CD4-positive, CD25-positive, alpha-beta regulatory T cell (primary cell): Measurements from ENCODE around the gene CRTC1. TPM values are rescaled to one million over a fixed set of nuclear protein-coding genes. Genes with fewer than 3 reads are reported as not detected.

Experiments
- ATAC-seq, 2 donors: fragments of 150-1000 bp; cut with Tn5 transposase; one replicate each; pipeline ENCODE4 v1.10.0; 2021; ENCODE audit warnings: low read depth in 2 of 2, moderate number of reproducible peaks in 2 of 2, moderate library complexity in 1 of 2
- DNase-seq, 3 donors: peaks; one replicate each; pipeline versions ENCODE4 v3.0.0 to v3.0.0-alpha.2; 2012 to 2022; ENCODE audit warnings: mixed read lengths in 1 of 3
- H3K27ac ChIP-seq: one replicate; pipeline ENCODE4 v1.7.0; 2013; ENCODE audit warnings: mild to moderate bottlenecking, low read length; ENCODE audit not compliant: insufficient read depth, poor library complexity, severe bottlenecking
- H3K27me3 ChIP-seq: one replicate; pipeline ENCODE4 v1.7.0; 2013; ENCODE audit warnings: low read length; ENCODE audit not compliant: control insufficient read depth, insufficient read depth
- H3K36me3 ChIP-seq: one replicate; pipeline ENCODE4 v1.7.0; 2013; ENCODE audit warnings: mild to moderate bottlenecking, low read length, moderate library complexity; ENCODE audit not compliant: control insufficient read depth, insufficient read depth
- H3K4me1 ChIP-seq: 2 replicates; pipeline ENCODE4 v1.7.0; 2013; ENCODE audit warnings: mild to moderate bottlenecking, low read length; ENCODE audit not compliant: insufficient read depth, control insufficient read depth, poor library complexity, severe bottlenecking
- H3K4me3 ChIP-seq: one replicate; pipeline ENCODE4 v1.7.0; 2013; ENCODE audit warnings: low read depth, mild to moderate bottlenecking, low read length, moderate library complexity
- H3K9me3 ChIP-seq, 2 experiments: 1 replicate in 1 of 2; 2 replicates in 1 of 2; pipeline ENCODE4 v1.7.0; 2013; ENCODE audit warnings: low read length in 2 of 2, mild to moderate bottlenecking in 1 of 2, moderate library complexity in 1 of 2; ENCODE audit not compliant: control insufficient read depth in 2 of 2
- H3K27ac Mint-ChIP-seq, 3 donors: one replicate each; pipeline ENCODE4 v1.8.0; 2020 to 2022; ENCODE audit warnings: mild to moderate bottlenecking in 3 of 3, mixed read lengths in 3 of 3, moderate library complexity in 2 of 3
- H3K27me3 Mint-ChIP-seq: one replicate; pipeline ENCODE4 v1.8.0; 2022; ENCODE audit warnings: mild to moderate bottlenecking, mixed read lengths
- H3K36me3 Mint-ChIP-seq: one replicate; pipeline ENCODE4 v1.8.0; 2020; ENCODE audit warnings: mixed read lengths
- H3K4me1 Mint-ChIP-seq, 4 donors: one replicate each; pipeline ENCODE4 v1.8.0; 2020 to 2022; ENCODE audit warnings: mixed read lengths in 4 of 4, mild to moderate bottlenecking in 1 of 4
- H3K4me3 Mint-ChIP-seq, 4 donors: one replicate each; pipeline ENCODE4 v1.8.0; 2020 to 2022; ENCODE audit warnings: mild to moderate bottlenecking in 4 of 4, mixed read lengths in 4 of 4, moderate library complexity in 3 of 4
- H3K9me3 Mint-ChIP-seq, 7 donors: one replicate each; pipeline ENCODE4 v1.8.0; 2020 to 2022; ENCODE audit warnings: mixed read lengths in 7 of 7, mild to moderate bottlenecking in 3 of 7, moderate library complexity in 2 of 7
- polyA plus RNA-seq, 4 donors: library from polyadenylated mRNA; unstranded; fragments of 300-500 nt; fragmentation: Illumina TruSeq; gene quantifications; one replicate each; pipeline ENCODE4 v1.2.3, GENCODE V29; 2021
- total RNA-seq: library from RNA; stranded (reverse); gene quantifications from one replicate; pipeline ENCODE4 v1.2.3, GENCODE V29; 2022

The CRTC1 gene
- total and polyA plus RNA-seq, 5 donors from 2014 or later, result 0.47 to 20.2 (median 1.1) TPM

DNA sequence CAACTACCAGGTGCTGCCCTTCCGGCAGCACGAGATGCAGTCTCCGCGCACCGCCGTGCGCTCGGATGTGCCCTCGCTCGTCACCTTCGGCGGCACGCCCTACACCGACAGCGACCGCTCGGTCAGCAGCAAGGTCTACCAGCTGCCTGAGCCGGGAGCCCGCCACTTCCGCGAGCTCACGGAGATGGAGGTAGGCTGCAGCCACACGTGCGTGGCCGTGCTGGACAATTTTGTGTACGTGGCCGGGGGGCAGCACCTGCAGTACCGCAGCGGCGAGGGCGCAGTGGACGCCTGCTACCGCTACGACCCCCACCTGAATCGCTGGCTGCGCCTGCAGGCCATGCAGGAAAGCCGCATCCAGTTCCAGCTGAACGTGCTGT lies 15.2 kb upstream of the CRTC1 start:
- no peaks in the 10 kb centered on the region for H3K9me3 Mint-ChIP-seq
- H3K27ac Mint-ChIP-seq, result no peak overlapping the region
- H3K4me1 ChIP-seq, result peaks cover 5% of the 10 kb centered on the region
- H3K4me3 Mint-ChIP-seq, result no peak overlapping the region
- H3K4me1 Mint-ChIP-seq, result peaks cover 0 to 12% (median 6%) of the 10 kb centered on the region in 4 donors
- DNase-seq (no peak), ATAC-seq (no peak)
- no peak overlapping the region for H3K4me3 ChIP-seq
- H3K27me3 ChIP-seq, result no peaks in the 10 kb centered on the region
- no peaks in the 10 kb centered on the region for H3K27me3 Mint-ChIP-seq
- peaks cover 20% of the 10 kb centered on the region for H3K36me3 ChIP-seq
- no peak overlapping the region for H3K27ac ChIP-seq
- no peaks in the 10 kb centered on the region for H3K9me3 ChIP-seq
- peaks cover 15% of the 10 kb centered on the region for H3K36me3 Mint-ChIP-seq

DNA sequence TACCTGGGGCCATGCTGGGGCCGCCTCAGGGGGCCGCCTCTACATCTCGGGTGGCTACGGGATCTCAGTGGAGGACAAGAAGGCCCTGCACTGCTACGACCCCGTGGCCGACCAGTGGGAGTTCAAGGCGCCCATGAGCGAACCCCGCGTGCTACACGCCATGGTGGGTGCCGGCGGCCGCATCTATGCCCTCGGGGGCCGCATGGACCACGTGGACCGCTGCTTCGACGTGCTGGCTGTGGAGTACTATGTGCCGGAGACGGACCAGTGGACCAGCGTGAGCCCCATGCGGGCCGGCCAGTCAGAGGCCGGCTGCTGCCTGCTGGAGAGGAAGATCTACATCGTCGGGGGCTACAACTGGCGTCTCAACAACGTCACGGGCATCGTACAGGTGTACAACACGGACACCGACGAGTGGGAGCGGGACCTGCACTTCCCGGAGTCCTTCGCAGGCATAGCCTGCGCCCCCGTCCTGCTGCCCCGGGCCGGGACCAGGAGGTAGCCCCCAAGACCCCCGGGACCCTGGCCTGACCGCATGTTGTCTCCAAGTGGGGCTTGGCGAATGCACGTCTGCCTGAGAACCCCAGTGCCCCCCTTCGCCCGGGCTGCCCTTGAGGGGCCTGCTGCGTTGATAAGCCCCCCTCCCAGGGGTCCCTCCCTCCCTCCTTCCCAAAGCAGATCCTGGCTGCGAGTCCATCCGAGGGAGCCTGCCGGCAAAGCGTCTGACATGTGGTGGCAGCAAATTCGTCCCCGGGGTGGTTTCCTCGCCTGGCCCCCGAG lies 14.5 kb upstream of the CRTC1 start:
- H3K36me3 Mint-ChIP-seq, result peaks cover 15% of the 10 kb centered on the region
- peaks cover 20% of the 10 kb centered on the region for H3K36me3 ChIP-seq
- no peaks in the 10 kb centered on the region for H3K27me3 Mint-ChIP-seq
- peaks cover 4% of the 10 kb centered on the region for H3K4me1 ChIP-seq
- H3K4me1 Mint-ChIP-seq, result peaks cover 0 to 6% (median 5%) of the 10 kb centered on the region in 4 donors
- H3K27me3 ChIP-seq, result no peaks in the 10 kb centered on the region
- no peaks in the 10 kb centered on the region for H3K9me3 ChIP-seq
- H3K4me3 ChIP-seq, result no peak overlapping the region
- no peak overlapping the region for H3K27ac Mint-ChIP-seq
- H3K4me3 Mint-ChIP-seq, result no peak overlapping the region
- no peaks in the 10 kb centered on the region for H3K9me3 Mint-ChIP-seq
- H3K27ac ChIP-seq, result no peak overlapping the region
- no peak for ATAC-seq
- DNase-seq, result no peak

DNA sequence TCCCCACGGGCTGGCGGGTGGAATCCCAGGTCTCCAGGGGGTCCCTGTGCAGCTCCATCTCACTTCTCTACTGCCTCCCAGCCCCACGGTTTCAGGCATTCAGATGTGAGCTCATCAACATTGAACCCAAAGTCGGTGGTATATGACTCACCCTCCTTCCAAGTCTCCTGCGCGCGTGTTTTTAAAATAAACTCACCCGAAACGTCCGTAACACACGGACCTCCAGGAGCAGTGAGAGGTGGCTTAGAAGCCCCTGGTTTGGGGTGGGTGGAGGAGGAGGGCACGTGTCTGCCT lies 14.0 kb upstream of the CRTC1 start:
- Histone ChIP-seq H3K4me1 (no peaks in the 10 kb centered on the region), H3K9me3 (no peaks in the 10 kb centered on the region), H3K27ac (no peak overlapping the region), H3K36me3 (peaks cover 20% of the 10 kb centered on the region), H3K27me3 (no peaks in the 10 kb centered on the region), H3K4me3 (no peak overlapping the region)
- Mint-ChIP-seq H3K27ac (no peak overlapping the region), H3K9me3 (no peaks in the 10 kb centered on the region), H3K4me1 (peaks cover 0 to 4% (median 2%) of the 10 kb centered on the region in 4 donors), H3K4me3 (no peak overlapping the region), H3K27me3 (no peaks in the 10 kb centered on the region), H3K36me3 (peaks cover 15% of the 10 kb centered on the region)
- DNase-seq, result no peak
- no peak for ATAC-seq

GRCh38 chr19:18669883-18670282 lies 13.6 kb upstream of the CRTC1 start:
- no peaks in the 10 kb centered on the region for H3K9me3 ChIP-seq
- Mint-ChIP-seq H3K27ac (no peak overlapping the region), H3K9me3 (no peaks in the 10 kb centered on the region), H3K36me3 (peaks cover 15% of the 10 kb centered on the region), H3K4me3 (no peak overlapping the region), H3K4me1 (peaks cover 0 to 4% (median 2%) of the 10 kb centered on the region in 4 donors), H3K27me3 (no peaks in the 10 kb centered on the region)
- H3K36me3 ChIP-seq, result peaks cover 20% of the 10 kb centered on the region
- H3K27me3 ChIP-seq, result no peaks in the 10 kb centered on the region
- no peak overlapping the region for H3K4me3 ChIP-seq
- H3K4me1 ChIP-seq, result no peaks in the 10 kb centered on the region
- H3K27ac ChIP-seq, result no peak overlapping the region
- ATAC-seq (no peak), DNase-seq (no peak)

DNA sequence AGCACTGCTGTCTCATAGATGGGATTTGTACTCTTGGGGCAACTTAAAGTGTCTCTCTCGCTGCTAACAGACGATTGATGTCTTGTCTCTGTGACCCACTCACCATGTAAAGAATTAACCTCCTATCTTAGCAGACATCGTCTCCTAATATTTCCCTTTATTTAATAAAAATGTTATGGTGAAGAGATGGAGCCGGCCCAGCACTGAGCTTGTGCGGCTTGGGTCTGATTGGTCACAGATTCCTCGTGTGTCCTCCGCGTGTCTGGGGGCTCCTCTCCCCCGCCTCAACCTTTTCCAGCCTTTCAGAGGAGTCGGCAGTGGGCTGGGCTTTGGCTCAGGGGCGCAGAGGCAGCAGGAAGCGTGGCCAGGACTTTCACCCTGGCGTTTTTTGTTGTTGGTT lies 13.2 kb upstream of the CRTC1 start:
- Mint-ChIP-seq H3K9me3 (no peaks in the 10 kb centered on the region), H3K27me3 (no peaks in the 10 kb centered on the region), H3K4me3 (no peak overlapping the region), H3K27ac (peak overlapping the region in 1 of 3 donors; percentile 20), H3K4me1 (peaks cover 0 to 4% (median 2%) of the 10 kb centered on the region in 4 donors), H3K36me3 (peaks cover 15% of the 10 kb centered on the region)
- Histone ChIP-seq H3K27ac (no peak overlapping the region), H3K27me3 (no peaks in the 10 kb centered on the region), H3K36me3 (peaks cover 19% of the 10 kb centered on the region), H3K4me1 (no peaks in the 10 kb centered on the region), H3K4me3 (no peak overlapping the region), H3K9me3 (no peaks in the 10 kb centered on the region)
- ATAC-seq (no peak), DNase-seq (no peak)

- no peak for ATAC-seq
- no peak for DNase-seq
- no peaks in the 10 kb centered on the region for H3K27me3 Mint-ChIP-seq
Measured at GRCh38 chr19:18671303-18672043, 12.0 kb upstream of the CRTC1 start.

DNA sequence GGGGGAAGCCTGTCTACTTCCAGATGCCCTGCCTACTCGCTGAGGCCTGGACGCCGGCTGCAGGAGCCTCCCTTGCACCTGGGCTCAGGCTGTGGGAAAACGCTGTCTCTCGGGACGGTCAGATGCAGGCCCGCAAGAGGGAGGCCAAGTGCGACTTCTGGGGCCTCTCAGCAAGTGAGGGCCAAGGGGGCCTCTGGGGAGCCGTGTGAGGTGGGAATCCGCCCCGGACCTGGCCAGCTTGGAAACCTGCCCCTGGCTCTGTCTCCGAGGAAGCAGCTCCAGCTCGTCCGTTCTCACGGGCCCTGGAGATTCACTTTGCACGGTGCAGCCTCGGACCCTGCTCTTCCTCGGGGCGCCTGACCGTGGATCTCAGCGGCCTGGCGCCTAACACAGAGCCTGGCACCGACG lies 11.4 kb upstream of the CRTC1 start:
- no peak for DNase-seq
- no peak overlapping the region for H3K4me3 ChIP-seq
- no peaks in the 10 kb centered on the region for H3K4me1 ChIP-seq
- H3K27ac ChIP-seq, result no peak overlapping the region
- H3K9me3 ChIP-seq, result no peaks in the 10 kb centered on the region
- Mint-ChIP-seq H3K36me3 (peaks cover 15% of the 10 kb centered on the region), H3K4me3 (no peak overlapping the region), H3K4me1 (peaks cover 0 to 4% (median 2%) of the 10 kb centered on the region in 4 donors), H3K27ac (no peak overlapping the region), H3K27me3 (no peaks in the 10 kb centered on the region), H3K9me3 (no peaks in the 10 kb centered on the region)
- H3K27me3 ChIP-seq, result no peaks in the 10 kb centered on the region
- ATAC-seq, result no peak
- peaks cover 17% of the 10 kb centered on the region for H3K36me3 ChIP-seq

More at GRCh38 chr19:18671303-18672043, 12.0 kb upstream of the CRTC1 start:
- H3K4me1 Mint-ChIP-seq, result peaks cover 0 to 4% (median 2%) of the 10 kb centered on the region in 4 donors
- Histone ChIP-seq H3K9me3 (no peaks in the 10 kb centered on the region), H3K4me3 (no peak overlapping the region), H3K36me3 (peaks cover 17% of the 10 kb centered on the region), H3K27me3 (no peaks in the 10 kb centered on the region), H3K4me1 (no peaks in the 10 kb centered on the region), H3K27ac (no peak overlapping the region)
- H3K4me3 Mint-ChIP-seq, result no peak overlapping the region
- no peaks in the 10 kb centered on the region for H3K9me3 Mint-ChIP-seq
- H3K27ac Mint-ChIP-seq, result no peak overlapping the region
- peaks cover 15% of the 10 kb centered on the region for H3K36me3 Mint-ChIP-seq
